HG03064 (cell line): ENCODE data around the gene NDUFA3.
A peak's percentile ranks its signal among the peaks of the same experiment; 100 is the strongest.

ENCODE experiments used
- ATAC-seq: cut with Tn5 transposase; IDR thresholded peaks from one replicate; pipeline ENCODE4 v1.9.1; 2021; ENCODE audit warnings: low read depth; ENCODE audit not compliant: unreplicated experiment

The NDUFA3 gene

DNA sequence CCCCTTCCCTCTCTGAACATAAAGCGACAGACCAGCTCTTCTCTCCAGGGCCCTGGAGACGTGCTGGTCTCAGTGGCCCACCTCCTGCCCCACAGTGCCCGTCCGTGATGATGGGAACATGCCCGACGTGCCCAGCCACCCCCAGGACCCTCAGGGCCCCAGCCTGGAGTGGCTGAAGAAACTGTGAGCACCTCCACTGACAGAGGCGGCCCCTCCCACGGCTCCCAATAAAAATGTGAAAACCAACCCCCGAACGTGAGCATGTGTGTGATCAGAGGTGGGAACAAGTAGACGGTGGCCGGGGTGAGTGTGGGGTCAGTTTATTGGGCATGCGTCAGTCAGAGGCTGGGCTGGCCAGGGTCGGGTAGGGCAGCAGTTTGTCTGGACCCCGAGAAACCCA is 4.1 kb downstream of the NDUFA3 start:
- ATAC-seq = no peak

DNA sequence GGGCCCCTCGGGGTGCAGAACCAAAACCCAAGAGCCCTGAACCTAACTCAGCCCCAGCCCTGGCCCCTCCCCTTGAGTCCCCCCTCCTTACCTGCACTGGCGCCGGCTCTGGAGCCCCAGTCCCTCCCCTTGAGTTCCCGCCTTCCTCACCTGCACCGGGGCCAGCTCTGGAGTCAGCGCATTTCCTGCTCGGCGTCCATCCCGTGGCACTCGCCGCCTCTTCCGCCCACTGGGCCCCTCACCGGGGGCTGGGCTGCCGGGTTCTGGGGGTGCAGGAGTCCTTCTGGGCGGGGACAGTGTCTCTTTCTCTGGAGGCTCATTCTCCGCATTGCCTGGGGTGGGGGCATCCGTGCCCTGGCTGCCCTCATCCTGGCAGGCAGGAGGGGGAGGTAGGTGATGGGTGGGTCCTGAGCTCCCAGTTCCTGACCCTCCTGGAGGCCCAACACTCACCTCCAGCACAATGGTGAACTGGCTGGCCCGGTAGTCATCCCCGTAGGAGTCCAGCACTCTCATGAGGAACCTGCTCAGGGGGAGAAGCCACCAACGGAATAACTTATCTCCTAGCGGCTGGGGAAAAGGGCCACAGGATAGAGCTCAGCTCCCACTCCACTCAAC is 5.3 kb downstream of the NDUFA3 start:
- ATAC-seq = no peak

DNA sequence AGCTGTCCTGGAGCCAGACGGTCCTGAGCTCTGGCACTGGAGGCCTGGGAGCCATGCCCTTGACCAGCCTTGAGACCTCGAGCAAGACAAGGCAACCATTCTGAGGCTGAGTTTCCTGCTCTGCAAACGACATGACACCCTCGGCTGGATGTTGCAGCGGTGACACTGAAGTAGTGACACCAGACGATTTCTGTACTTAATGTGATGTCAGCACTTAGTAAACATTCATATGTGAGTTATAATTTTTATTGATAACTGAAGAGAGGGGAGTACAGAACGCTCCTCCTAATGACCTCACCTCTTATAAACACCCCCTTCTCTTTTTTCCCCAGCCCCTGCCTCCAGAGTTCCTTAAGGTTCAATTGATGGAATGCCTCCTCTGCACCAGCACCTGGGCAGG is 5.8 kb downstream of the NDUFA3 start:
- no peak for ATAC-seq

DNA sequence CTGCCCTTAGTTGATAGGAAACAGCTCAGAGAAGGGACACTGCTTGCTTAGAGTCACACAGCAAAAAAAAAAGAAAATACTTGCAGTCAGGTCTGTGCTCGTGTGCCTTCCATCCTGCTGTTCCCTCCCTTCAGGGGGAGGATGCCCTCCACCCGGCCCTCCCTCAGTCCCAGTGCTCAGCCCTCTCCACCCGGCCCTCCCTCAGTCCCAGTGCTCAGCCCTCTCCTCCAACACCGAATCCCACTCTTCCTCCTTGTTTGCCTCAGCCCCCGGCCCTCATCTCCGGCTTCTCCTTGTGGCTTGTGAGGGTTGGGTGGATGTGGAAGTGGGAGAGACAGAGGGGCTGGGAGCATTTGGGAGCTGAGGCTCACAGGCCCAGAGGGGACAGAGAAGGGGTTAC is 7.0 kb downstream of the NDUFA3 start:
- no peak for ATAC-seq

DNA sequence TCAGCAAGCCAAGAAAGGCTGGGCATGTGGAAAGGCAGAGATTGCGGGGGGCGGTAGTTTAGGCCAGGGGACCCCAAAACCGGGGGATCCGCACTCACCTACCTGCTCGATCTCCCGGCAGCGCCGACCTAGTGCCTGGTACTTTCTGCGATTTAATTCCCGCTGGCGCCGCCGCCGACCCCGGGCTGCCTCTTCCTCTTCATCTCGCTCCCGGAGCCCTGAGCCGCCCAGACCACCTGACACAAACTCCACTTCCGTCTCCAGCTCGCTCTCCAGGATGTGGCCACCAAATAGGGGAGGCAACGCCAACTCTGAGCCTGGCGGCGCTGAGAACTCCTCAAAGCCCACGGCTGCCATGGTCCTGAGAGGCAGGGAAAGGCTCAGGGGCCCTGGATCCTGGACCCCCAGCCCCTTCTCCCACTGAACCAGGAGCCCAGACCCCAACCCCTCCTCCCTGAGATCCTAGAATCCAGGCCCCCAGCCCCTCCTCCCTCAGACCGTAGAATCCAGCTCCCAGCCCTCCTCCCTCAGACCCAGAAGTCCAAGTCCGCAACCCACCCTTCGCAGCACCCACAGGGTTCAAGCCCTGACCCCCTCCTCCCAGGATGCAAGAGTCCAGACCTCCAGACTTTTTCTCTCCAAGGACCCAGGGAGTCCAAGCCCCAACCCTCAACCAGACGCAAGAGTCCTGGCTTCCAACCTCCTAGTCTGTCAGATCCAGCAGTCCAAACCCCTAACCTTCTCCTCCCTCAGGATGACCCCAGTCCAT is 11.9 kb downstream of the NDUFA3 start:
- peak; percentile 2 for ATAC-seq

DNA sequence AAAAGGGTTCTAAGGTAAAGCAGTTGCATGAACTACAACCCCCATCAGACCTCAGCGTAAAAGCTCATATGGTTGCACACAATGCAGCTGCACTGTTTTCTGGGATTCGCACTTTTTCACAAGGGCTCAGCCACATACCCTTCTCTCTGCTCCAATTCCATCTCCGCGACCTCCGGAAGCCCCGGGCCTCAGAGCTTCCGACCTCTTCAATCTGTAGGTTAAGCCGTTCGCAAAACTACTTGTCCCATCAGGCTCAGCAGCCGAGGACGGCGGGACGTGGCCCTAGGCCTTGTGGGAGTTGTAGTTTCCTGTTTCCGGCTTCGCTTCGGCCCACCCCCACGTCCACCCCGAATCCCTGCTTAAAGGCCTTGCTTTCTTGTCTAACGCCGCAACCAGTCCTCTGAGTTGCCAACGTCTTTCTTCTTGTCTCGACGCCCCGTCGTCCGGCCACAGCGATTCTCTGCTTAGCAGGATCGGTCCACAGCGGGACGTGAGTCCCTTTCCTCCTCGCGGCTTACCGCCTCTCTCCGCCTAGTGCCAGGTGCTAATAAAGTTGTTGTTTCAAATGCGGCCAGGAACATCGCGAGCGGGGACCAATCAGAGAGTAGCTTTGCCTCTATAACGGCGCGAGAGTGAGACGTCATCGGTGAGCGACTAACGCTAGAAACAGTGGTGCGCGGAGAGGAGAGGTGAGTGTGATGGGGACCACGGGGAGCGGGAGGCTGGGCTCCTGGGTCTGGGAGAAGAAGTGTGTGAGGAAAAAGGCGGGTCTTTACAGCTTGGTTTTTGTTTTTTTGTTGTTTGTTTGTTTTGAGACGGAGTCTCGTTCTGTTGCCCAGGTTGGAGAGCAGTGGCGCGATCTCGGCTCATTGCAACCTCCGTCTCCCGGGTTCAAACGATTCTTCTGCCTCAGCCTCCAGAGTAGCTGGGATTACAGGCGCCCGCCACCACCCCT is 12.7 kb downstream of the NDUFA3 start, which contains the start of the genes PRPF31 and TFPT:
Gene PRPF31 (plus strand): TSS at position 646 of the 955 bp plus-strand sequence. CDS start 2,525 bp downstream, outside the sequence.
Gene TFPT (minus strand): TSS at position 549 of the 955 bp plus-strand sequence. CDS start 388 bp downstream, at position 161.
- peak; percentile 76 for ATAC-seq

DNA sequence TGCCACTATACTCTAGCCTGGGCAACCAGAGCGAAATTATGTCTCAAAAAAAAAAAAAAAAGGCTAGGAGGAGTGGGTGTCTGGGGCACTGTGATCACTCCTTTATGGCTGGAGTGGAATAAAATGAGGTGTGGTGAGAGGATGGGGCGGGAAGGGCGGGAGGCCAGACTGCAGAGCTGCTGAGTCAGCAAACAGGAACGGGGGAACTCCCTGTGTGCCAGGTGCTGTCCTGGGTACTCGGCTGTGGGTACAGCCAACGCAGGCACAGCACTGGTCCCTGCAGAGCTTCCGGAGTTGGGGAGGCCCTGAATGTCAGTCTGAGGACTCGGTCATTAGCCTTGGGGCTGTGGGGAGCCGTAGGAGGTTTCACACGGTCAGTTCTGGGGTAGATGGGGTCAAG is 18.6 kb downstream of the NDUFA3 start:
- ATAC-seq = no peak

DNA sequence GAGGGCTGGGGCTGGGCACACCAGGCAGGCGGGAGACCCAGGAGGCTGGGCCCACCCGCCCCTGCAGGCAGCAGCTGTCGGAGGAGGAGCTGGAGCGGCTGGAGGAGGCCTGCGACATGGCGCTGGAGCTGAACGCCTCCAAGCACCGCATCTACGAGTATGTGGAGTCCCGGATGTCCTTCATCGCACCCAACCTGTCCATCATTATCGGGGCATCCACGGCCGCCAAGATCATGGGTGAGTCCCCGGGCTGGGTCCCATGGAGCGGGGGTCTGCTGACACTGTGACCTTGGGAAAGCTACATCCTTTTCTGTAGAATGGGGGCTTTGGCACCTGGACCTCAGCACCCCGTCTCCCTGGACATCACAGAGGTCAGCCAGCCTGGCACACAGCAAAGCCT is 21.0 kb downstream of the NDUFA3 start:
- ATAC-seq = no peak

DNA sequence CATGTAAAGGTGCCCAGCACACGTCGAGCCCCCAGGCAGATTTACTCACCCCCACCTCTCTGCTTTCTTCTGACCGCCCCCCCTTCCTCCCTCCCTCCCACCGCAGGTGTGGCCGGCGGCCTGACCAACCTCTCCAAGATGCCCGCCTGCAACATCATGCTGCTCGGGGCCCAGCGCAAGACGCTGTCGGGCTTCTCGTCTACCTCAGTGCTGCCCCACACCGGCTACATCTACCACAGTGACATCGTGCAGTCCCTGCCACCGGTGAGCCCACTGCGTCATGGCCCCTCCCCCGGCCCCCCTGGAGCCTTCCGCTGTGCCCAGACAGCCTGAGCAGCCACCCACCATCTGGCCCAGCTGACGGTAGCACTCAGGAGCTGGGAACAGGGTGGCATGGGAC is 21.7 kb downstream of the NDUFA3 start:
- no peak for ATAC-seq

DNA sequence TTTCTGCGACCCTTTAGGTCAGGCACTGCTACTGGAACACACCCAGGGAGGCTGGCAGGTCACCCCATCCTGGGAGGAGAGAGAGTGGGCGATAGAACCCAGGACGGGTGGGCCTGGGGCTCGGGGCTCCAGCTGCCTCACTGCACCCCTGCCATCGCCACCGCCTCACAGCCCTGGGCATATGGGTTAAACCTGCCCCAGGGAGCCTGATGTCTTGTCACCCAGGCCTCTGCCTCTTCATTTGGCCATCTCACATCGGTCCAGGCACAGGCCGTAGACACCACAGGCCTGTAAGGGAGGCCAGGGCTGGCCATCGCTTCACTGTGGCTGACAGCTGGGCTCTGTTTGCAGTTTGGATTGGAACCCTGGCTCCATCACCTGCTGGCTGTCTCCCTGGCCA is 23.1 kb downstream of the NDUFA3 start:
- no peak for ATAC-seq

DNA sequence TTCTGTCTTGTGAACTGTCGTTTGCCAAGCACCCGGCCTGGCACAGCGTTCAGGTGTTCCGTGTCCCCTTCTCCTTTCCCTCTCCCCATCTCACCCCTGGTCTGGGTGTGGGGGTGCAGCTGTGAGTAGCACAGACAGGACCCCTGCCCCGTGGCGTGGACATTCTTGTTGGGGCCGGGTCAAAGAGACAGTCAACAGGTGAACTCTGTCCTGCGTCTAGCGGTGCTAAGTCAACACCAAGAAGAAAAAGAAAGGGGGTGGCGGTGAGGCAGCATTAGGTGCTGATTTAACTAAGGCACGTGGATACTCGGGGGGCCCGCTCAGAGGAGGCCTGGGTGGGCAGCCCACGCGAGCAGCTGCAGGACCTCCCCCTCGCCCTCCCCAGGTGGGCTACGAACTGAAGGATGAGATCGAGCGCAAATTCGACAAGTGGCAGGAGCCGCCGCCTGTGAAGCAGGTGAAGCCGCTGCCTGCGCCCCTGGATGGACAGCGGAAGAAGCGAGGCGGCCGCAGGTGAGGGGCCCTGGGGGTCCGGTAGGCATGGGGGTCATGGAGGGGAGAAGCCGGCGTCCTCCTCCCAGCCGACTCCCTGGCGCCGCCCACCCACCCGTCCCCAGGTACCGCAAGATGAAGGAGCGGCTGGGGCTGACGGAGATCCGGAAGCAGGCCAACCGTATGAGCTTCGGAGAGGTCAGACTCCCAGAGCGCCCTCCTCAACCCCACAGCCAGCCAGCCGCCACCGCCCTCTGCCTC is 25.2 kb downstream of the NDUFA3 start:
- no peak for ATAC-seq

DNA sequence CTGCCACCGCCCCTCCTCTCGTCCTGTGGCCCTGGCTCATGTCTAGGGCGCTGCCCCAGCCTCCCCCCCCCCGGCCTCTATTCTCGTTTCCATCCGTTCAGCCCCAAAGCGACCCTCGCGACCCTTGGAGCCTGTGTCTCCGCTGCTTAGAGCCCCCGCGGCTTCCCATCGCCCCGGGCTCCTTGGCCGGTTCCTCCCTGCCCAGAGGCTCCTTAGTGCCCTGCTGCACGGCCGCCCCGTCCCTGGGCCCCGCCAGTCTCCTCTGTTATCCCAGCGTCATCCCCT is 25.7 kb downstream of the NDUFA3 start:
- ATAC-seq = no peak

DNA sequence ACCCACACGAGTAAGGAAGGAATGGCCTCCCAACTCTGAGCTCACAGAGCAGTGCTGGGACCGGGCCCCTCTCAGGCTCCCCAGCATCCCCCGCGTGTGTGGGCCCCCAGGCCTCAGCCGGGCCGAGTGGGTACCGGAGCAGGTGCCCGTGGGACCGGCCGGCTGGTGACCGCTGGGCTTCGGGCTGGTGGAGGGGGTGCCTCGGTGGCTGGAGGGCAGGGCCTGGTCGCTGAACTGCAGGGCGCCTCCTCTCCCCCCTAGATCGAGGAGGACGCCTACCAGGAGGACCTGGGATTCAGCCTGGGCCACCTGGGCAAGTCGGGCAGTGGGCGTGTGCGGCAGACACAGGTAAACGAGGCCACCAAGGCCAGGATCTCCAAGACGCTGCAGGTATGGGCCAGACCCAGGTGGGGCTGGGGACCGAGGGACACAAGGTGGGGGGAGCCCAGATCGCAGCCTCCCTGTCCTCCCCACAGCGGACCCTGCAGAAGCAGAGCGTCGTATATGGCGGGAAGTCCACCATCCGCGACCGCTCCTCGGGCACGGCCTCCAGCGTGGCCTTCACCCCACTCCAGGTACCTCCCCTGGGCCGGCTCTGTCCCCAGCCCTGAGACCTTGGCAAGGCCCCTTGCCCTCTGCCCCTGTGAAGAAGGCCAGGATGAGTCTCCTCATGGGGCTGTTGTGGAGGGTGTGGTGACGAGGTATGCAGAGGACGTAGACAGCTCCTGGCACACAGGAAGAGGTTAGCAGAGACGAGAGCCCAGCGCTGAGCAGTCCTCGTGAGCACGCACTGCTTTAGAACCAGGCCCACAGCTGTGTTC is 26.4 kb downstream of the NDUFA3 start:
- ATAC-seq = no peak

DNA sequence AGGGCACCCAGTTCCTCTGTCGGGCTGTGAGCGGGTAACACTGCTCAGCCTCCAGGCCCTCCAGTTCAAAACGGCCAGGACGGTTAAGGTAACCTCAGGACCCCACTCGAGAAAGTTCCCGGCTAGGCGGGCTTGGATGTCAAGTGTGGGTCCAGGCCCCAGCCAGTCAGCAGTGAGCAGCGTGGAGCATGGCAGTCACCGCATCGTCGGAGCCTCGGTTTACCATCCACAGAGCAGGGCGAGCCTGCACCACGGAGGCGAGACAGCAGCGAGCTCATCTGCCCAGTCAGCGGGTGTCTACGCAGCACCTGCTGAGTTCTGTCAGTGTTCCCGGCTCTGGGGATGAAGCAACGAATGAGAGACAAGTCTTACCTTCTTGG is 27.0 kb downstream of the NDUFA3 start:
- ATAC-seq = no peak

DNA sequence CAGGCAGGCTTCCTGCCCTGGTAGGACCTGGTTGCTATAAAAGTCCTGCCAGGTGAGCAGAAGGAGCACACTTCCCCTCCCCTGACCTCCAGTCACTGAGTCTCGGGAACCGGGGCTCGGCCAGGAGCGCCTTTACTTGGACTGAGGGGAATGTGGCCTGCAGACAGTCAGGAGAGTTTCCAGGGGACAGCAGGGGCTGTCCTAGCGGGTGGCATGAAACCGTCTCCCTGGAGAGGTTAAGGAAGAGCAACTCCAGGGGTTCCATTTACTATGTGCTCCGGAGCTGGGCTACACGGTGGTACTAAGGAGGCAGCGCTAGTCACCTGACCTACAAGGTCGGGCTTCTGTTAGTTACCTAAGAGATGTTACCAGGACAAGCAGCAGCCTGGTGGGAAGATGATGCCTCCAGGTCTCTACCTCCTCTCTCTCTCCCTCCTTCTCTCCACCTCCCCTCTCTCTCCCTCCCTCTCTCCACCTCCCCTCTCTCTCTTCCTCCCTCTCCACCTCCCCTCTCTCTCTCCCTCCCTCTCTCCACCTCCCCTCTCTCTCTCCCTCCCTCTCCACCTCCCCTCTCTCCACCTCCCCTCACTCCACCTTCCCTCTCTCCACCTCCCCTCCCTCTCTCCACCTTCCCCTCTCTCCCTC is 30.8 kb downstream of the NDUFA3 start:
- no peak for ATAC-seq

DNA sequence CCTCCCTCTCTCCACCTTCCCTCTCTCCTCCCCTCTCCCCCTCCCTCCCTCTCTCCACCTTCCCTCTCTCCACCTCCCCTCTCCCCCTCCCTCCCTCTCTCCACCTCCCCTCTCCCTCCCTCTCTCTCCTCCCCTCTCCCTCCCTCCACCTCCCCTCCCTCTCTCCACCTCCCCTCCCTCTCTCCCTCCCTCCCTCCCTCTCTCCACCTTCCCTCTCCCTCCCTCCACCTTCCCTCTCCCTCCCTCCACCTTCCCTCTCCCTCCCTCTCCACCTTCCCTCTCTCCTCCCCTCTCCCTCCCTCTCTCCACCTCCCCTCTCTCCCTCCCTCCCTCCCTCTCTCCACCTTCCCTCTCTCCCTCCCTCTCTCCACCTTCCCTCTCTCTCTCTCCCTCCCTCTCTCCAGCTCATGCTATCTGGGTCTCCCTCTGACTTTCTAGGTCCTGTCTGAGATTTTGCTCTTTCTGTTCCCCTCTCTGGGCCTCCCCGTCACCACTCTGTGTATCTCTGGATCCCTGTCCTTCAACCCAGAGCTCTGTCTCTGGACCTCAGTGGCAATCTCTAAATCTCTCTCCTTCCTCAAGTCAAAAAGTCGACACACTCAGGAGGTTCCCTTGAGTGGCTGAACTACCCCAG is 31.4 kb downstream of the NDUFA3 start:
- no peak for ATAC-seq

DNA sequence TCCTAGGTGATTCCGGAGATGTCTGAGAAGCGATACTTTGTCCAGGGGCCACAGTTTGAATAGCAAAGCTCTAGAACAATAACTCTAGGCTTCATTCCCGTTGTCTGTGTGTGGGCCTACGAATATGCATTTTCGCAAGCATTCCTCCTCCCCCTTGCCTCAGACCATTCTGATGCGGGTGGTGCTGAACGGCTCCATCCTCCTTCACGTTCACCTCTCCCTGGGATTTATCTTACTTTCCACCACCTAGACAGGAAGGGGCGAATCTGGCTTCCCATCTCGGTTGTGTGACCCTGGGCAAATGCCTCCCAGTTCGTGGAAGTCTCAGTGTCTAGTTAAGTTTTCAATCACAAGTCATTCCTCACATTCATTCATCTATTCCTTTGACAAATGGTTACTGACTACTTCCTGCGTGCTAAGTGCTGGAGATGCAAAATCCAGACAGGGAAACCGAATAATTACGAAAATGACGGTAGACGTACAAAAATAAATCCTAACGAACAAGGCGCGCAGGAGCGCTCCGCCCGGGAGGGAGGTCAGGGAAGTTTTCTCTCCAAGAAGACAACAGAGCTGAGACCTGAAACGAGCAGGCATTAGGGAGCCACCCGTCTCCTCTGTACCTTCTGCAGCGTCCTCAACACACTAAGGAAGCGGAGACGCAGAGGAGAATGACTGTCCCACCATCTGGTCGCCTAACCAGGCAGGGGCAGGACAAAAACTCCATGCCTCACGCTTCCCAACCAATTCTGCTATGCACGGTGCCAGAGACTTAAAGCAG is 33.6 kb downstream of the NDUFA3 start:
- ATAC-seq = no peak
